Measurements from ENCODE around the gene SLC39A6. TPM values are rescaled to one million over a fixed set of nuclear protein-coding genes. Genes with fewer than 3 reads are reported as not detected.

SLC39A6 gene
- total RNA-seq, 1 experiment from 2014 or later: 33.9 TPM

DNA sequence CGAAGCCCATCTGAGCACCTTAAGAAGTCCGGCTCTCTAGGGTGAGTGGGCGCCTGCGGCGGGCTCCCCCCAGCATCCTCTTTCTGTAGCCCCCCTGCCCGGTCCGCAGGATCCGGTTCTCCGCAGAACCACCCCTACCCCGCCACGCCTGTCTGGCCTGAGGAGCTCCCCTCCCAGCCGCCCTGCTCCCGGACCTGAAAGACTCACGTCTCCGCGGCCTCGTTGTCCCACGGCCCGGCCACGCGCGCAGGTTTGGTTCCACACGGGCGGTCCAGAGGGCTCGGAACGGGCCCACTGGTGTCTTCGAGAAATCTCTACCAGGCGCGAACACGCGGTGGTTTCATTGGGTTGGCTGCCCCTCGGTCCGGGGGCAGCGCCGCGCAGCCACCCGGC, 237 bp downstream of the SLC39A6 start:
- Mint-ChIP-seq H3K4me3 (peak overlapping the region; percentile 95 to 96), H3K27me3 (ENCODE audit: low read depth) (no peaks in the 10 kb centered on the region; the same call in 1 of the 2 replicates), H3K36me3 (ENCODE audit: insufficient read depth in 1 of 3, low read depth in 3 of 3) (peaks cover 7 to 38% (median 33%) of the 10 kb centered on the region in 3 experiments; a peak in 6 of 7 replicates), H3K4me1 (peaks cover 29 to 34% of the 10 kb centered on the region in 2 experiments), H3K9me3 (no peaks in the 10 kb centered on the region; a peak in 1 of 5 replicates), H3K27ac (peak overlapping the region in 1 of 3 experiments; percentile 70; a peak in 1 of 7 replicates)
- Histone ChIP-seq H4K5ac (ENCODE audit: insufficient read length, low read depth, low read length) (no peak overlapping the region), H3K14ac (ENCODE audit: insufficient read depth, low read length) (peak overlapping the region; percentile 63), H3K9ac (ENCODE audit: extremely low read depth, insufficient read length, low read length) (peak overlapping the region; percentile 60), H3K18ac (ENCODE audit: insufficient read length, low read depth, low read length) (peak overlapping the region; percentile 45), H2BK120ac (ENCODE audit: low read depth, low read length, poor library complexity, severe bottlenecking) (no peak overlapping the region), H2AFZ (ENCODE audit: low read length) (no peak overlapping the region), H3K4me1 (ENCODE audit: insufficient read depth, low read length) (peaks cover 5% of the 10 kb centered on the region; the same call in 1 of the 2 replicates), H3K9me3 (ENCODE audit: control insufficient read depth, low read depth, low read length) (no peaks in the 10 kb centered on the region), H4K8ac (replicated peaks; ENCODE audit: insufficient read length, low read depth, low read length) (no peak overlapping the region), H2BK20ac (ENCODE audit: low read depth, low read length, poor library complexity, severe bottlenecking) (no peak overlapping the region), H3K56ac (ENCODE audit: insufficient read length, low read depth, low read length) (no peak overlapping the region), H2BK5ac (ENCODE audit: insufficient read length, low read length) (no peak overlapping the region), H4K20me1 (ENCODE audit: control insufficient read depth, insufficient read depth, insufficient read length) (no peaks in the 10 kb centered on the region), H3K4me2 (ENCODE audit: insufficient read depth, insufficient read length, low read length) (peak overlapping the region; percentile 88), H2AK5ac (ENCODE audit: insufficient read length, low read length) (no peak overlapping the region), H3T11ph (ENCODE audit: low read length) (no peak overlapping the region), H3K23ac (ENCODE audit: insufficient read length, low read depth, low read length) (no peak overlapping the region), H3K27ac (ENCODE audit: insufficient read length, low read depth, low read length) (no peak overlapping the region), H3K27me3 (ENCODE audit: insufficient read depth, low read length) (no peaks in the 10 kb centered on the region), H2BK15ac (ENCODE audit: low read depth, low read length) (no peak overlapping the region; the same call in 1 of the 2 replicates), H2BK12ac (ENCODE audit: insufficient read length, low read depth, low read length) (no peak overlapping the region), H3K79me1 (ENCODE audit: insufficient read depth, low read depth, low read length, poor library complexity, severe bottlenecking) (peaks cover 4% of the 10 kb centered on the region), H4K91ac (ENCODE audit: insufficient read length, low read depth, low read length) (no peak overlapping the region), H3K79me2 (ENCODE audit: insufficient read depth, low read length) (peaks cover 33% of the 10 kb centered on the region), H3K23me2 (ENCODE audit: insufficient read length, low read depth, low read length, poor library complexity, severe bottlenecking) (peaks cover 9% of the 10 kb centered on the region), H3K4ac (ENCODE audit: low read depth, low read length) (no peak overlapping the region)
- TF ChIP-seq, protein P1, sequence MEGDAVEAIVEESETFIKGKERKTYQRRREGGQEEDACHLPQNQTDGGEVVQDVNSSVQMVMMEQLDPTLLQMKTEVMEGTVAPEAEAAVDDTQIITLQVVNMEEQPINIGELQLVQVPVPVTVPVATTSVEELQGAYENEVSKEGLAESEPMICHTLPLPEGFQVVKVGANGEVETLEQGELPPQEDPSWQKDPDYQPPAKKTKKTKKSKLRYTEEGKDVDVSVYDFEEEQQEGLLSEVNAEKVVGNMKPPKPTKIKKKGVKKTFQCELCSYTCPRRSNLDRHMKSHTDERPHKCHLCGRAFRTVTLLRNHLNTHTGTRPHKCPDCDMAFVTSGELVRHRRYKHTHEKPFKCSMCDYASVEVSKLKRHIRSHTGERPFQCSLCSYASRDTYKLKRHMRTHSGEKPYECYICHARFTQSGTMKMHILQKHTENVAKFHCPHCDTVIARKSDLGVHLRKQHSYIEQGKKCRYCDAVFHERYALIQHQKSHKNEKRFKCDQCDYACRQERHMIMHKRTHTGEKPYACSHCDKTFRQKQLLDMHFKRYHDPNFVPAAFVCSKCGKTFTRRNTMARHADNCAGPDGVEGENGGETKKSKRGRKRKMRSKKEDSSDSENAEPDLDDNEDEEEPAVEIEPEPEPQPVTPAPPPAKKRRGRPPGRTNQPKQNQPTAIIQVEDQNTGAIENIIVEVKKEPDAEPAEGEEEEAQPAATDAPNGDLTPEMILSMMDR (conservative IDR thresholded peaks at IDR 0.05): no peak
- no CpG with 5 or more reads among the region's 37 CpGs for WGBS (ENCODE audit: extremely low coverage, insufficient read length, low lambda C conversion rate)
- DNase-seq: no peak

All from H9 (cell line).